ENCODE measurements around the gene ZBED6. TPM values are rescaled to one million over a fixed set of nuclear protein-coding genes. Genes with fewer than 3 reads are reported as not detected.

The ZBED6 gene
- total RNA-seq, 1 donor from 2014 or later: 11.0 TPM

GRCh38 chr1:203797948-203798655 lies 2.7 kb downstream of the ZBED6 start:
- Histone ChIP-seq H3K9me3 (ENCODE audit: control insufficient read depth in 3 of 3, low read length in 3 of 3) (no peaks in the 10 kb centered on the region), H3K4me3 (ENCODE audit: low read length in 3 of 3) (peak overlapping the region in 1 of 3 donors; percentile 94), H3K27me3 (ENCODE audit: control insufficient read depth in 3 of 3, insufficient read depth in 3 of 3, low read length in 3 of 3) (no peaks in the 10 kb centered on the region), H3K27ac (ENCODE audit: low read depth, low read length) (no peak overlapping the region), H3K4me1 (ENCODE audit: control insufficient read depth in 3 of 3, insufficient read depth in 3 of 3, low read length in 3 of 3) (peaks cover 41 to 50% (median 41%) of the 10 kb centered on the region in 3 donors), H3K36me3 (ENCODE audit: control insufficient read depth in 3 of 3, insufficient read depth in 3 of 3, low read length in 3 of 3) (peaks cover 0 to 10% (median 0%) of the 10 kb centered on the region in 3 donors), H3K9ac (ENCODE audit: low read depth in 1 of 3, low read length in 3 of 3) (no peak overlapping the region)

- Histone ChIP-seq H3K9ac (ENCODE audit: low read depth in 1 of 3, low read length in 3 of 3) (no peak overlapping the region), H3K4me3 (ENCODE audit: low read length in 3 of 3) (peak overlapping the region in 1 of 3 donors; percentile 27), H3K27me3 (ENCODE audit: control insufficient read depth in 3 of 3, insufficient read depth in 3 of 3, low read length in 3 of 3) (no peaks in the 10 kb centered on the region), H3K4me1 (ENCODE audit: control insufficient read depth in 3 of 3, insufficient read depth in 3 of 3, low read length in 3 of 3) (peaks cover 44 to 57% (median 45%) of the 10 kb centered on the region in 3 donors), H3K36me3 (ENCODE audit: control insufficient read depth in 3 of 3, insufficient read depth in 3 of 3, low read length in 3 of 3) (peaks cover 4 to 15% (median 4%) of the 10 kb centered on the region in 3 donors), H3K27ac (ENCODE audit: low read depth, low read length) (no peak overlapping the region), H3K9me3 (ENCODE audit: control insufficient read depth in 3 of 3, low read length in 3 of 3) (no peaks in the 10 kb centered on the region)
These were observed 3.7 kb downstream of the ZBED6 start for GRCh38 chr1:203799157-203799556.

- peak overlapping the region in 1 of 3 donors; percentile 1 for H3K4me3 ChIP-seq (ENCODE audit: low read length in 3 of 3)
- H3K36me3 ChIP-seq (ENCODE audit: control insufficient read depth in 3 of 3, insufficient read depth in 3 of 3, low read length in 3 of 3): peaks cover 4 to 15% (median 4%) of the 10 kb centered on the region in 3 donors
- H3K27me3 ChIP-seq (ENCODE audit: control insufficient read depth in 3 of 3, insufficient read depth in 3 of 3, low read length in 3 of 3): no peaks in the 10 kb centered on the region
- H3K27ac ChIP-seq (ENCODE audit: low read depth, low read length): peak overlapping the region; percentile 27
- H3K9ac ChIP-seq (ENCODE audit: low read depth in 1 of 3, low read length in 3 of 3): no peak overlapping the region
- no peaks in the 10 kb centered on the region for H3K9me3 ChIP-seq (ENCODE audit: control insufficient read depth in 3 of 3, low read length in 3 of 3)
- peaks cover 44 to 55% (median 45%) of the 10 kb centered on the region in 3 donors for H3K4me1 ChIP-seq (ENCODE audit: control insufficient read depth in 3 of 3, insufficient read depth in 3 of 3, low read length in 3 of 3)
These were observed 4.5 kb downstream of the ZBED6 start for GRCh38 chr1:203799971-203800370.

- H3K9me3 ChIP-seq (ENCODE audit: control insufficient read depth in 3 of 3, low read length in 3 of 3): no peaks in the 10 kb centered on the region
- H3K36me3 ChIP-seq (ENCODE audit: control insufficient read depth in 3 of 3, insufficient read depth in 3 of 3, low read length in 3 of 3): peaks cover 10 to 16% (median 10%) of the 10 kb centered on the region in 3 donors
- H3K9ac ChIP-seq (ENCODE audit: low read depth in 1 of 3, low read length in 3 of 3): no peak overlapping the region
- no peak overlapping the region for H3K27ac ChIP-seq (ENCODE audit: low read depth, low read length)
- no peak overlapping the region for H3K4me3 ChIP-seq (ENCODE audit: low read length in 3 of 3)
- H3K4me1 ChIP-seq (ENCODE audit: control insufficient read depth in 3 of 3, insufficient read depth in 3 of 3, low read length in 3 of 3): peaks cover 7 to 21% (median 9%) of the 10 kb centered on the region in 3 donors
- no peaks in the 10 kb centered on the region for H3K27me3 ChIP-seq (ENCODE audit: control insufficient read depth in 3 of 3, insufficient read depth in 3 of 3, low read length in 3 of 3)
These were observed 10.3 kb downstream of the ZBED6 start for GRCh38 chr1:203805689-203806088.

GRCh38 chr1:203807196-203807595 lies 11.8 kb downstream of the ZBED6 start:
- Histone ChIP-seq H3K27me3 (ENCODE audit: control insufficient read depth in 3 of 3, insufficient read depth in 3 of 3, low read length in 3 of 3) (no peaks in the 10 kb centered on the region), H3K9ac (ENCODE audit: low read depth in 1 of 3, low read length in 3 of 3) (no peak overlapping the region), H3K4me3 (ENCODE audit: low read length in 3 of 3) (no peak overlapping the region), H3K27ac (ENCODE audit: low read depth, low read length) (no peak overlapping the region), H3K36me3 (ENCODE audit: control insufficient read depth in 3 of 3, insufficient read depth in 3 of 3, low read length in 3 of 3) (peaks cover 10 to 16% (median 12%) of the 10 kb centered on the region in 3 donors), H3K4me1 (ENCODE audit: control insufficient read depth in 3 of 3, insufficient read depth in 3 of 3, low read length in 3 of 3) (peaks cover 4 to 16% (median 5%) of the 10 kb centered on the region in 3 donors), H3K9me3 (ENCODE audit: control insufficient read depth in 3 of 3, low read length in 3 of 3) (no peaks in the 10 kb centered on the region)

- H3K27ac ChIP-seq (ENCODE audit: low read depth, low read length): no peak overlapping the region
- no peaks in the 10 kb centered on the region for H3K9me3 ChIP-seq (ENCODE audit: control insufficient read depth in 3 of 3, low read length in 3 of 3)
- H3K4me3 ChIP-seq (ENCODE audit: low read length in 3 of 3): no peak overlapping the region
- no peak overlapping the region for H3K9ac ChIP-seq (ENCODE audit: low read depth in 1 of 3, low read length in 3 of 3)
- H3K27me3 ChIP-seq (ENCODE audit: control insufficient read depth in 3 of 3, insufficient read depth in 3 of 3, low read length in 3 of 3): no peaks in the 10 kb centered on the region
- H3K36me3 ChIP-seq (ENCODE audit: control insufficient read depth in 3 of 3, insufficient read depth in 3 of 3, low read length in 3 of 3): peaks cover 8 to 20% (median 19%) of the 10 kb centered on the region in 3 donors
- H3K4me1 ChIP-seq (ENCODE audit: control insufficient read depth in 3 of 3, insufficient read depth in 3 of 3, low read length in 3 of 3): no peaks in the 10 kb centered on the region
These were observed 18.3 kb downstream of the ZBED6 start for GRCh38 chr1:203813581-203814341.

- Histone ChIP-seq H3K27ac (ENCODE audit: low read depth, low read length) (no peak overlapping the region), H3K36me3 (ENCODE audit: control insufficient read depth in 3 of 3, insufficient read depth in 3 of 3, low read length in 3 of 3) (peaks cover 30 to 55% (median 48%) of the 10 kb centered on the region in 3 donors), H3K9ac (ENCODE audit: low read depth in 1 of 3, low read length in 3 of 3) (no peak overlapping the region), H3K9me3 (ENCODE audit: control insufficient read depth in 3 of 3, low read length in 3 of 3) (no peaks in the 10 kb centered on the region), H3K4me1 (ENCODE audit: control insufficient read depth in 3 of 3, insufficient read depth in 3 of 3, low read length in 3 of 3) (peaks cover 0 to 6% (median 0%) of the 10 kb centered on the region in 3 donors), H3K4me3 (ENCODE audit: low read length in 3 of 3) (no peak overlapping the region), H3K27me3 (ENCODE audit: control insufficient read depth in 3 of 3, insufficient read depth in 3 of 3, low read length in 3 of 3) (no peaks in the 10 kb centered on the region)
These were observed 23.0 kb downstream of the ZBED6 start for GRCh38 chr1:203818399-203818798.

- Histone ChIP-seq H3K36me3 (ENCODE audit: control insufficient read depth in 3 of 3, insufficient read depth in 3 of 3, low read length in 3 of 3) (peaks cover 27 to 48% (median 40%) of the 10 kb centered on the region in 3 donors), H3K4me1 (ENCODE audit: control insufficient read depth in 3 of 3, insufficient read depth in 3 of 3, low read length in 3 of 3) (peaks cover 0 to 6% (median 0%) of the 10 kb centered on the region in 3 donors), H3K27ac (ENCODE audit: low read depth, low read length) (no peak overlapping the region), H3K9me3 (ENCODE audit: control insufficient read depth in 3 of 3, low read length in 3 of 3) (no peaks in the 10 kb centered on the region), H3K27me3 (ENCODE audit: control insufficient read depth in 3 of 3, insufficient read depth in 3 of 3, low read length in 3 of 3) (no peaks in the 10 kb centered on the region), H3K4me3 (ENCODE audit: low read length in 3 of 3) (no peak overlapping the region), H3K9ac (ENCODE audit: low read depth in 1 of 3, low read length in 3 of 3) (no peak overlapping the region)
These were observed 27.9 kb downstream of the ZBED6 start for GRCh38 chr1:203823306-203823705.

- H3K9me3 ChIP-seq (ENCODE audit: control insufficient read depth in 3 of 3, low read length in 3 of 3): no peaks in the 10 kb centered on the region
- no peak overlapping the region for H3K9ac ChIP-seq (ENCODE audit: low read depth in 1 of 3, low read length in 3 of 3)
- H3K36me3 ChIP-seq (ENCODE audit: control insufficient read depth in 3 of 3, insufficient read depth in 3 of 3, low read length in 3 of 3): peaks cover 20 to 47% (median 31%) of the 10 kb centered on the region in 3 donors
- peaks cover 0 to 6% (median 0%) of the 10 kb centered on the region in 3 donors for H3K4me1 ChIP-seq (ENCODE audit: control insufficient read depth in 3 of 3, insufficient read depth in 3 of 3, low read length in 3 of 3)
- no peak overlapping the region for H3K27ac ChIP-seq (ENCODE audit: low read depth, low read length)
- H3K27me3 ChIP-seq (ENCODE audit: control insufficient read depth in 3 of 3, insufficient read depth in 3 of 3, low read length in 3 of 3): no peaks in the 10 kb centered on the region
- H3K4me3 ChIP-seq (ENCODE audit: low read length in 3 of 3): no peak overlapping the region
These were observed 30.8 kb downstream of the ZBED6 start for GRCh38 chr1:203826175-203826574.

- no peak overlapping the region for H3K9ac ChIP-seq (ENCODE audit: low read depth in 1 of 3, low read length in 3 of 3)
These were observed 32.6 kb downstream of the ZBED6 start for GRCh38 chr1:203828002-203828401.

More at GRCh38 chr1:203828002-203828401, 32.6 kb downstream of the ZBED6 start:
- Histone ChIP-seq H3K9me3 (ENCODE audit: control insufficient read depth in 3 of 3, low read length in 3 of 3) (no peaks in the 10 kb centered on the region), H3K27me3 (ENCODE audit: control insufficient read depth in 3 of 3, insufficient read depth in 3 of 3, low read length in 3 of 3) (no peaks in the 10 kb centered on the region), H3K4me3 (ENCODE audit: low read length in 3 of 3) (no peak overlapping the region), H3K4me1 (ENCODE audit: control insufficient read depth in 3 of 3, insufficient read depth in 3 of 3, low read length in 3 of 3) (no peaks in the 10 kb centered on the region), H3K27ac (ENCODE audit: low read depth, low read length) (no peak overlapping the region), H3K36me3 (ENCODE audit: control insufficient read depth in 3 of 3, insufficient read depth in 3 of 3, low read length in 3 of 3) (peaks cover 25 to 52% (median 30%) of the 10 kb centered on the region in 3 donors)
